ENCODE measurements around the gene TTC7B. TPM values are rescaled to one million over a fixed set of nuclear protein-coding genes. Genes with fewer than 3 reads are reported as not detected.

TTC7B gene
- total and polyA plus RNA-seq, 10 of the 15 experiments (the other 5 are each of a cell fraction or from before 2014, with no cell fraction given), result under 0.01 to 1.1 (median 0.26) TPM; not detected in 2

GRCh38 chr14:90728951-90729350, 87.3 kb downstream of the TTC7B start:
- in situ Hi-C loops (cut with MboI), result no loop called here
- Histone ChIP-seq H2AFZ (ENCODE audit: control insufficient read depth, low read depth, low read length) (no peak overlapping the region), H3K4me1 (ENCODE audit: control insufficient read depth, insufficient read depth, low read length) (no peaks in the 10 kb centered on the region), H3K9ac (ENCODE audit: control insufficient read depth, insufficient read depth, low read length) (no peak overlapping the region), H4K20me1 (ENCODE audit: control insufficient read depth, insufficient read depth) (no peaks in the 10 kb centered on the region), H3K9me3 (replicated peaks; ENCODE audit: control insufficient read depth, insufficient read depth, low read length) (no peaks in the 10 kb centered on the region), H3K27ac (ENCODE audit: control insufficient read depth, insufficient read depth) (no peak overlapping the region), H3K36me3 (ENCODE audit: control insufficient read depth in 2 of 2, insufficient read depth in 2 of 2, low read length in 1 of 2) (no peaks in the 10 kb centered on the region), H3K27me3 (replicated peaks in 1 of 2; ENCODE audit: control insufficient read depth in 2 of 2, insufficient read depth in 2 of 2, low read length in 1 of 2) (peaks cover 0 to 2% of the 10 kb centered on the region in 2 experiments; a peak in 1 of 4 replicates), H3K4me2 (ENCODE audit: control insufficient read depth, insufficient read depth) (no peak overlapping the region), H3K79me2 (ENCODE audit: control insufficient read depth, insufficient read depth, low read length) (no peaks in the 10 kb centered on the region), H3K4me3 (no peak overlapping the region)
- POLR2A ChIA-PET, result no interaction called here
- no peak for ATAC-seq
- no peak for DNase-seq (ENCODE audit: low read depth, low spot score)
- no peak for TF ChIP-seq SMAD5 (IDR thresholded peaks at IDR 0.05; ENCODE audit: low read depth)
- TF ChIP-seq FOS (IDR thresholded peaks at IDR 0.05; ENCODE audit: borderline replicate concordance, extremely low read depth, insufficient read length), result no peak
- TF ChIP-seq ZSCAN29 (IDR thresholded peaks at IDR 0.05), result no peak
- TF ChIP-seq RB1 (IDR thresholded peaks at IDR 0.05; ENCODE audit: borderline replicate concordance), result no peak
- TF ChIP-seq TCF3 (IDR thresholded peaks at IDR 0.05; ENCODE audit: borderline replicate concordance, insufficient read depth, low read depth, low read length), result no peak
- TF ChIP-seq EGR1 (IDR thresholded peaks at IDR 0.05; ENCODE audit: borderline replicate concordance in 1 of 2, low read depth in 2 of 2, low read length in 2 of 2), result no peak
- no peak for TF ChIP-seq E4F1 (IDR thresholded peaks at IDR 0.05; ENCODE audit: borderline replicate concordance, partially characterized antibody)
- no peak for TF ChIP-seq ATF7 (IDR thresholded peaks at IDR 0.05; ENCODE audit: low read depth)
- no peak for TF ChIP-seq NR2C2 (IDR thresholded peaks at IDR 0.05; ENCODE audit: borderline replicate concordance, control insufficient read depth, insufficient read length, low read depth)
- TF ChIP-seq MXI1 (IDR thresholded peaks at IDR 0.05; ENCODE audit: low read depth, low read length), result no peak
- TF ChIP-seq CHD4 (IDR thresholded peaks at IDR 0.05), result no peak
- no peak for TF ChIP-seq HCFC1 (IDR thresholded peaks at IDR 0.05; ENCODE audit: low read length)
- TF ChIP-seq TCF12 (IDR thresholded peaks at IDR 0.05; ENCODE audit: low read depth, low read length), result no peak
- TF ChIP-seq MEF2B (IDR thresholded peaks at IDR 0.05; ENCODE audit: partially characterized antibody, poor library complexity, severe bottlenecking), result no peak
- TF ChIP-seq KAT2A (conservative IDR thresholded peaks at IDR 0.05; ENCODE audit: control insufficient read depth, low read depth, low read length), result no peak
- TF ChIP-seq RELB (IDR thresholded peaks at IDR 0.05; ENCODE audit: low read depth), result no peak
- no TSS peak for BruUV-seq (replicated peaks)
- FAIRE-seq, result no peak
- intact Hi-C loops (cut with micrococcal nuclease; ENCODE audit: unreplicated experiment), result no loop called here
- RAD21 ChIA-PET (ENCODE audit: unreplicated experiment), result no interaction called here
- CTCF ChIA-PET, result no interaction called here
- WGBS (ENCODE audit: insufficient coverage, insufficient replicate concordance, low lambda C conversion rate, missing lambda C conversion rate), result 67% methylated on average over 5 of the region's 5 CpGs
- SMC1A ChIA-PET (ENCODE audit: uncharacterized antibody, unreplicated experiment), result no interaction called here
